ENCODE data around the gene DHRS11.
"Not testable (repeated sequence)": the region's sequence is repeated elsewhere in the genome, so short reads cannot be mapped to it uniquely, and the experiment has no call there.

DHRS11 gene

DNA sequence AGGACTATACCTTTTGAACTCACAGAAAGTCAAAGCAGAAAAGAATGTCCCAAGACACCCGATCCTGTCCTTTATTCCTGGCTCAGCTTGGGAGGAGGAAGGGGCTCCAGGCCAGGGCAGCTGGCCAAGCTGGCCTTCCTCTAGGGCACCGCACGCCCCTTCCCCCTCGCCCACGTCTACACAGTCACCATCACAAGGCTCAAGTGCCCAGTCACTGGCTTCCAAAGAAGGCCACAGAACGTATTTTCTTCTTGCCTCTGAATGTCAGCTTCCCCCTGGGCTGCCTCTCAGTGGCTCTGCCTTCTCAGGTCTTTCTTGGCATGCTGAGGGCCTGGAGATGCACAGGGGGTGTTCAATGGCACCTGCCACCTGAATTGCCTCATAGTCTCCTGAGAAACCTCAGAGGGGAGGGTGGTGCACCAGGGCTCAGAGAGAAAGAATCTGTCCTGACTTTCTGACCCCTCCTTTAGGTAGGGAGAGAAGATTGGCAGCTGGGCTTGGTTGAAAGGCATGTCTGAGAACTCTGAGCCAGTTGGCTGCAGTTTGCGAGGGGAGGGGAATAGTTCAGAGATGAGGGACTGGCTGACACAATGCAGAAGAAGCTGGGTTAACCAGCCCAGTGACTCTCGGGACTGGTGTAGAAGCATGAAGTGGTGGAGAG lies 2.1 kb downstream of the DHRS11 start:
- DNase-seq (ENCODE audit: low read depth): no peak

DNA sequence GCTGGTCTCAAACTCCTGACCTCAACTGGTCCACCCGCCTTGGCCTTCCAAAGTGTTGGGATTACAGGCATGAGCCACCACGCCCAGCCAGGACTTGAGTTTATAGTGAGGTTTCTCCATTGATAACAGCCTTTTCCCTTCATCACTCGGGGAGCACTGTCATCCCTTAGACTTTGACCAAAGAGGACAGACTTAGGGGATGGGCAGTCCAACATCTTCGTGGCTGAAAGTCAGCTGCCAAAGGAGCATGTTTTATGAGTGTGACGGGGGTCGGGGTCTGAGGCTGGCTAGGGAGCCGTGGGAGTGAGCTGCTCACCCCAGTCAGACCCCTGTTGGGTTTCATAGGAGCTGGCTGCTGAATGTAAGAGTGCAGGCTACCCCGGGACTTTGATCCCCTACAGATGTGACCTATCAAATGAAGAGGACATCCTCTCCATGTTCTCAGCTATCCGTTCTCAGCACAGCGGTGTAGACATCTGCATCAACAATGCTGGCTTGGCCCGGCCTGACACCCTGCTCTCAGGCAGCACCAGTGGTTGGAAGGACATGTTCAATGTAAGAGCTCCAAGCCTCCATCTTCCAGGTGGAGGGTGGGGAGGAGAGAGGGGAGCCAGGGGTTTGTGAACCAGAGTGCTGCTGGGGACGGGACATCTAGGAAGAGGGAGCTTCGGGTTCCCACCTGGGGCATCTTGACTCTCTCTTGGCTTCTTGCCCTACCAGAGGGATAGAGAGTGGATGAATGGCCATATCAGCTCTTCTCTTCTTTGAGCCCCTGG lies 3.1 kb downstream of the DHRS11 start:
- DNase-seq (ENCODE audit: low read depth): no peak

DNA sequence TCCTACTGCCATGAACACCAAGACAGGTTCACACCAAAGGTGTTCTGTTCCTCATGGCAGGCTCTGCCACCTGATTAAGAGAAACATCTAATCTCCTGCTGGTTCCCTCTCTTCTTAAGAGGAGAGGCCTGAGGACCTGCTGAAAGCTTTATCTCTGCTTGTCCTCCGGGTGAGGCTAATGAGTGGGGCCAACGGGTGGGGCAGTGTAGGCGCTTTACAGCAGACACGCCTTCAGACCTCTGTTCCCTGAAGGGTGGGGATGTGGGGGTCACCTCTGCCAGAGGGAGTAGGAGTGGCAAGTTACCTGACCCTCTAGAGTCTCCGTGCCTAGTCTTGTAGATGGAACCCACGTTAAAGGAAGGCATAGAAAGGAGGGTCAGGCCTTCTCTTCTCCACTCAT lies 5.5 kb downstream of the DHRS11 start:
- DNase-seq (ENCODE audit: low read depth): no peak

DNA sequence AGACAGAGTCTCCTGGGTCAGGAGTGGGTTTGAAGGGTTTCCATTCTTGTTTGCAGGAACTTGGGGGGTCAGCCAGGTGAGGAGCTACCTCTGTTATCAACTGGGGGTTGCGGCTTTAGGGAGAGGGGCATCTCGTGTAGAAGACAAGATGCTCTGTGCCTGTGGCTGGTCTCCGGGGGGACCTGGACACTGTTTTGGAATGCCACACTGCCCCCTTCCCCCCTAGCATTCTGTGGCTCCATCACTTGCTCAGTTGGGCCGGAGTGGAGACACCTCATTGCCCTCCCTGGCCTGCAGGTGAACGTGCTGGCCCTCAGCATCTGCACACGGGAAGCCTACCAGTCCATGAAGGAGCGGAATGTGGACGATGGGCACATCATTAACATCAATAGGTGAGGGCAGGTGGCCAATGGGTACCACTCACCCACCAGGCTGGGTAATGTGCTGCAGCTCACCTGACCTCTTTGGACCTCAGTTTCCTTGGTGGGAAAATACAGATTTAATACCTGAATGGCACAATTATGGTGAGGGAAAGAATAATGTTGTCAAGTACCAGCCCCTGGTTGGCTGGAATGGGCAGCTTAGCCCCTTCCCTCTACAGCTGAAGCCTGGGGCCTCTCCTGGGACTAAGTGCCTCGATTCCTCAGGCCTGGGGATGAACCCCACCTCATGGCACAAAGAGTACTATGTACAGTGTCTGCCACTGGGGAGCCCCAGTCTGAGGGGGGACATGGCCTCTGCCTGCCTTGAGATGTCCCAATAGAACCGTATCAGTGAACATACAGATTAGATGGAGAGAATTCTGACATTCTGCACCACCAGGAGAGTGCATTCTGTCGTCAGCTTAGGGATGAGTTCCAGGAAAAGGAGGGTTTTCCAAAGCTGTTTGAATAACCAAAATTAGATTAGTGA lies 6.4 kb downstream of the DHRS11 start:
- no peak for DNase-seq (ENCODE audit: low read depth)

DNA sequence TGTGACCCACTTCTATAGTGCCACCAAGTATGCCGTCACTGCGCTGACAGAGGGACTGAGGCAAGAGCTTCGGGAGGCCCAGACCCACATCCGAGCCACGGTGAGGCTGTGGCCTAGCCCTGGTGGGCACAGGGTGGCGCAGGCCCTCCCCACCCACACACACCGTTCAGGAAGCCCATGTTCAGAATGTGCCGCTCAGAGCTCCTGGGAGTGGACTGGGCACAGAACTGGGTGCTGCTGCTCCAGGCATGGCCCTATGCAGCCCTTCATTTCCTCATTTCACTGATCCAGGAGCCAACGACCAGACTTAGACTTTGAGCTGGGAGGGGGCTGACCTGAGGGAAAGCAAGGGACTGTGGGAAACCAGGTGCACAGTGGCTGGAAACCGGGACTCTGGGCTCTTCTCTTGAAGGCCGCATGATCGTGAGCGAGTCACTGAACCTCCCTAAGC lies 7.3 kb downstream of the DHRS11 start:
- DNase-seq (ENCODE audit: low read depth): no peak

DNA sequence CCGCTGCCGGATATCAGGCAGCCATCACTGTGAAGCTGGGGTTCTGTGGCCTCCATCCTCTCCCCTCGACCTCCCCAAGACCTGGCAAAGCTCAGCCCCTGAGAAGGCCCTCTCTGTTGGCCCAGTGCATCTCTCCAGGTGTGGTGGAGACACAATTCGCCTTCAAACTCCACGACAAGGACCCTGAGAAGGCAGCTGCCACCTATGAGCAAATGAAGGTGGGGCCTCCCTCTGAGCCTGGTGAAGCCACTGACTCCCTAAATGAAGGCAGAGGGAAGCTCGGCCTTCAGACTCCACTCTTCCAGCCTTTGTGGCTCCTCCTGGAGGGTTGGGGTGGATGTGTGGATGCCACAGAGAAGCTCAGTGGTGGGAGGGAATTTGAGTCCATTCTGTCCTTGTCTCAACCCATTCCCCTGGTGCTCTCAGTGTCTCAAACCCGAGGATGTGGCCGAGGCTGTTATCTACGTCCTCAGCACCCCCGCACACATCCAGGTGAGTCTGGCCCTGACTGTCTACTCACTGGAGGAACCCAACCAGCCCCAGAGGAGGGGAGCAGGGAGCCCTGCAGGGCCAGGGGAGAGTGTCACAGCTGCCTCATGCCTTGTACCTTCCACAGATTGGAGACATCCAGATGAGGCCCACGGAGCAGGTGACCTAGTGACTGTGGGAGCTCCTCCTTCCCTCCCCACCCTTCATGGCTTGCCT lies 8.0 kb downstream of the DHRS11 start:
- no peak for DNase-seq (ENCODE audit: low read depth)

DNA sequence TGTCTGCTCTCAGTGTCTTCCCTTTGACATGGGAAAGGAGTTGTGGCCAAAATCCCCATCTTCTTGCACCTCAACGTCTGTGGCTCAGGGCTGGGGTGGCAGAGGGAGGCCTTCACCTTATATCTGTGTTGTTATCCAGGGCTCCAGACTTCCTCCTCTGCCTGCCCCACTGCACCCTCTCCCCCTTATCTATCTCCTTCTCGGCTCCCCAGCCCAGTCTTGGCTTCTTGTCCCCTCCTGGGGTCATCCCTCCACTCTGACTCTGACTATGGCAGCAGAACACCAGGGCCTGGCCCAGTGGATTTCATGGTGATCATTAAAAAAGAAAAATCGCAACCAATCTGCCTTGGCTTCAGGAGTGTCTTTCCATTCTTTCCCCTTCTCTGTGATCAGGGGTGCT lies 8.8 kb downstream of the DHRS11 start:
- no peak for DNase-seq (ENCODE audit: low read depth)

DNA sequence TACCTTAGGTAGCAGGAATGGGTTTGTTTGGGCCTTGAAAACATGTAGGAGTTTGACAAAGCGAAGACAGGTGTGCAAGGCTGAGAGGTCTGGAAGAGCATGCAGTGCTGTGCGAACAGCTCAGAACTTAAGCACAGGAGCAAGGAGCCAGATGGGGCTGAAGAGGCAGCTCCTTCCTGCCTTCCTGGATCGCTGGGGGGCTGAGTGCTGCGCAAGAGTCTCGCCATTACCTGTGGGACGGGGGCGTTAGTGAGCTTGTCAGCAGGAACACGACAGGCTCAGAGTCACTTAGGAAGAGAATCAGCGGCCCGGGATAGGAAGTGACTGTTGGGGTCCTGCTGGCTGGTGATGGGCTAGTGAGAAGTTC lies 9.2 kb downstream of the DHRS11 start:
- DNase-seq (ENCODE audit: low read depth): no peak

DNA sequence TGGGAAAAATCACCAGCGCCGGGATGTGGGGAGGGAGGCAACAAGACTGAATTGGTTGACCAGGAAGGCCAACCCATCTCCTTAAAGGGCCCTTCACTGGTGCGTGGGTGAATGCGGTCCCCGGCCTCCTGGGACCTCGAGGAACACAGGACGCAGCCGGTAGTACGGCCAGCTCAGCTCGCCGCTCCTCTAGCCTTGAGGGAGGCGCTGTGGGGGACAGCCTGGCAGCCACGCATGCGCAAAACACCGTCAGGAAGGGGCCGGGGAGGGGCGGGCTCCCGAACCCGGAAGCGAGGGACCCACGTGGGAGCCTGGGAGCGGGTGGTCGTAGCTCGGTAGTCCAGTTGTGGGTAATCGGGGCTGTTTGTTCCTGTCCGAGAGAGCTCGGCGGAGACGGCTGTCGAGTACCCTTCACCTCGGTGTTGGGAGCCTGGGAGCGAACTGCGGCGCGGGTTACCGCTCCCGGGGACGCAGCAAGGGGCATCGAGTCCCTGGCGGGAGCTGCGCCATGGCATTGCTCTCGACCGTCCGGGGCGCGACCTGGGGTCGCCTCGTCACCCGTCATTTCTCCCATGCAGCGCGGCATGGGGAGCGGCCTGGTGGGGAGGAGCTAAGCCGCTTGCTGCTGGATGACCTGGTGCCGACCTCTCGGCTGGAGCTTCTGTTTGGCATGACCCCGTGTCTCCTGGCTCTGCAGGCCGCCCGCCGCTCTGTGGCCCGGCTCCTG lies 9.8 kb downstream of the DHRS11 start, which contains the start of gene MRM1:
Gene MRM1, plus strand, starts transcription at position 281 of the 727 bp plus-strand sequence. Its CDS starts 228 bp downstream, at position 509.
- DNase-seq (ENCODE audit: low read depth): peak; percentile 83

DNA sequence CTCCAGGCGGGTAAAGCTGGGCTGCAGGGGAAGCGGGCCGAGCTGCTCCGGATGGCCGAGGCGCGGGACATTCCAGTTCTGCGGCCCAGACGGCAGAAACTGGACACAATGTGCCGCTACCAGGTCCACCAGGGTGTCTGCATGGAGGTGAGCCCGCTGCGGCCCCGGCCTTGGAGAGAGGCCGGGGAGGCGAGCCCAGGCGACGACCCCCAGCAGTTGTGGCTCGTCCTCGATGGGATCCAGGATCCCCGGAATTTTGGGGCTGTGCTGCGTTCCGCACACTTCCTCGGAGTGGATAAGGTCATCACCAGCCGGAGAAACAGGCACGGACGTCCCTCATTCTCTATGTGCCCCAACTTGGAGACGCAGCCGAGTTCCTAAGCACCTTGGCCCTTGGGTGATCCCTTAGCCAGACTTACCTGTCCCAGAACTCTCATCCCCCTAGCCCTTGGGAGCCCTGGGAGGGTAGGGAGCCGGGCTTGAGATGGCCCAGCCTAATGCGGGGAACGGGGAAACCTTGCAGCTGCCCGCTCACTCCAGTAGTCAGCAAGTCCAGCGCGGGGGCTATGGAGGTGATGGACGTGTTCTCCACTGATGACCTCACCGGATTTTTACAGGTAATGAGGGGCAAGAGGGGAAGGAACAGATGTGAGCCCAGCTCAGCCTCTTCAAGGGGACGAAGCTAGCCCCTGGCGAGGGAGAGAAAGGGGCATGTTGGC lies 10.5 kb downstream of the DHRS11 start:
- DNase-seq (ENCODE audit: low read depth): no peak

DNA sequence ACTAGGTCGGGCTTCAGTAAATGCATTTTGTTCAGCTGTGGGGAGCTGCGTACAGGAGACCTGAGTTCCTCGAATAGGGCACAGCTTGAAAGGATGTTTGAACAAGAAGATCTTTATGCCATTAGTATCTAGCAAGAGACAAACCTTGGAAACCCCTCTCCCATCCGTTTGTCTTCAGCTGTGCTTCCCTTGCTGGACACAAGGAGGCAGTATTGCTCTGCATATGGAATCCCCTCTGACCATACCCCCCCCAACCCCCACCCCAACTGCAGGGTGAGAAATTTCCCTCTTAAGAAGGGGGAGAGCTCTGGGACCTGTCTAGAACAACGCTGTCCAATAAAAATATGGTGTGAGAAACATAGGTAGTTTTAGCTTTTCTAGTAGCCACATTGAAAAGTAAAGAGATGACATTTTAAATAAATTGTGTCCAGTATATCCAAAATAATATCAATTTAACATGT lies 11.3 kb downstream of the DHRS11 start:
- peak; percentile 48 for DNase-seq (ENCODE audit: low read depth)

DNA sequence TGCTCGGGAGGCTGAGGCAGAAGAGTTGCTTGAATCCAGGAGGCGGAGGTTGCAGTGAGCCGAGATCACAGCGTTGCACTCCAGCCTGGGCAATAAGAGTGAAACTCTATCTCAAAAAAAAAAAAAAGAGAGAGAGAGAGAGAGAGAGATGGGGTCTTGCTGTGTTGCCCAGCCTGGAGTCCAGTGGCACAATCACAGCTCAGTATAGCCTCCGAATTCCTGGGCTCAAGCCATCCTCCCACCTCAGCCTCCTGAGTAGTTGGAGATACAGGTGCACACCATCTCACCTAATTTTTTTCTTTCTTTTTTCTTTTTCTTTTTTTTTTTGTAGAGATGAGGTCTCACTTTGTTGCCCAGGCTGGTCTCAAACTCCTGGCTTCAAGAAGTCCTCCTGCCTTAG lies 13.3 kb downstream of the DHRS11 start:
- DNase-seq (ENCODE audit: low read depth): not testable (repeated sequence)

DNA sequence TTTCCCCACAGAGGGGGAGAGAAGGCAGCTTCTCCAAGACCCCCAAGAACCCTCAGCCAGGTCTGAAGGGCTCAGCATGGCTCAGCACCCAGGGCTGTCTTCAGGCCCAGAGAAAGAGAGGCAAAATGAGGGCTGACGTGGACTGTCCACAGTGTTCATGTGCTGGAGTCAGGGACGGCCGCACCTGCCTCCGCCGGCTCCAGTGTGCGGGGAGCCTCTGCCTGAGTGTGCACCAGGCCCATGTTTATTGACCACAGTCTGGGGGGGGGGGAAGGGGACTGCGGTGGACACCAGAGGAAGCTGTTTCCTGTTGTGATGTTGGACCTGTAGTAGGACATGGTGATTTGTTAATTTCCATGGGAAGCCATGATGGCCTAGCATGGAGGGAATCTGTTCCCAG lies 16.6 kb downstream of the DHRS11 start:
- no peak for DNase-seq (ENCODE audit: low read depth)

DNA sequence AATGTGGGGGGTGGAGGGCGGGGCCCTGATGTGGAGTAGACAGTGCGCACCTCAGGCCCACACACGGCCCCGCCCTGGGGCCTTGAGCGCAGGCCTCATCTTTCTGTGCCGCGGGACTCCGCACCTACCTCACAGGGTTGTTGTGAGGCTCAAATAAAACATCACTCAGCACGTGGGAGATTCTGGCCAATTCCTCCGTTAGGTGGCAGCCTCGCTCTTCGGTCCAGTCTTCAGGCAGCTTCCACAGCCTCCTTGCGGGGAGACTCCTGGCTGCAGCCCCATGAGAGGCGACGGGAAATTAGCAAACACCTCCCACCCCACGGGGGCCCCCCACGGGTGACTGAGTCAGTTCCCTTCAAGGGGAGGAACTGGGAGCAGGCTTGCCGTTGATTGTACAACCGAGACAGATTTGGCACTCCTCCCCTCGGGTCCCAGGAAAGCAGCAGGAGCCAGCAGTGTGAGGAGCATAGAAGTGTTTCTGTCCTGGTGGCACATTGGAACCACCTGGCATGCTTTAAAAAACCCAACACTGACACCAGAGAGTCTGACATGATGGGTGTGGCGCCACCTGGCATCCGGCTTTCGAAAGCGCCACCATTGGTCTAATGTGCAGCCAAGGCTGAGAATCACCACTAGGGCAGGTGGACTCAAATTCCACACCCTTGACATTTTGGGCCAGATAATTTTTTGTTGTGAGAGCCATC lies 17.3 kb downstream of the DHRS11 start:
- no peak for DNase-seq (ENCODE audit: low read depth)

DNA sequence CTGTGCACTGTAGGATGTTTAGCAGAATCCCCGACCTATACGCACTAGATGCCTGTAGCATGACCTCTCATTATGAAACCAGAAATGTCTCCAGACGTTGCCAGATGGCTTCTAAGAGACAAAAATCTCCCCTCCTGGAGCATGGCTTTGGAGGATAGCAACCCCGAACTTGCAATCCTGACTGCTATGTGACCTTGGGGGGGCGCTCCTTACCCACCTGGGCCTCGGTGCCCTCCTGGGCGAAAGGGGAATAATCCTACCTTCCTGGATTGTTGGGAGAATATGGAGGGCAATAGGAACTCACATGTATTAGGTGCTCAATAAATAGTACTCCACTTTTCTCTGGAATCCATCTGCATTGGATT lies 17.8 kb downstream of the DHRS11 start:
- DNase-seq (ENCODE audit: low read depth): no peak

DNA sequence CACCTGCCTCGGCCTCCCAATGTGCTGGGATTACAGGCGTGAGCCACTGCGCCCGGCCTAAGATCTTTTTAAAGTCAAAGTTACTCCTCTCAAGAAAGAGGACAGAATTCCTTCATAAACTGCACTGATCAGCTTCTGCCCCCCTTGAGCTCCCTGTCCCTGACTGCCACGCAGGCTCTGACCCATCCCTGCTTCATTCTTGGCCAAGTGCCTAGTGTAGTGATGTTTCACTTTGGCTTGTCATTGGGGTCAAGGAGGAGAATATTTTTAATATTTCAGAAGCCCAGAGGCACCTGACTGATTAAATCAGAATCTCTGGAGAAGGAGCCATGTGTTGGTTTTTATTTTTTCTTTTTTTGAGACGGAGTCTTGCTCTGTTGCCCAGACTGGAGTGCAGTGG lies 18.8 kb downstream of the DHRS11 start:
- no peak for DNase-seq (ENCODE audit: low read depth)

DNA sequence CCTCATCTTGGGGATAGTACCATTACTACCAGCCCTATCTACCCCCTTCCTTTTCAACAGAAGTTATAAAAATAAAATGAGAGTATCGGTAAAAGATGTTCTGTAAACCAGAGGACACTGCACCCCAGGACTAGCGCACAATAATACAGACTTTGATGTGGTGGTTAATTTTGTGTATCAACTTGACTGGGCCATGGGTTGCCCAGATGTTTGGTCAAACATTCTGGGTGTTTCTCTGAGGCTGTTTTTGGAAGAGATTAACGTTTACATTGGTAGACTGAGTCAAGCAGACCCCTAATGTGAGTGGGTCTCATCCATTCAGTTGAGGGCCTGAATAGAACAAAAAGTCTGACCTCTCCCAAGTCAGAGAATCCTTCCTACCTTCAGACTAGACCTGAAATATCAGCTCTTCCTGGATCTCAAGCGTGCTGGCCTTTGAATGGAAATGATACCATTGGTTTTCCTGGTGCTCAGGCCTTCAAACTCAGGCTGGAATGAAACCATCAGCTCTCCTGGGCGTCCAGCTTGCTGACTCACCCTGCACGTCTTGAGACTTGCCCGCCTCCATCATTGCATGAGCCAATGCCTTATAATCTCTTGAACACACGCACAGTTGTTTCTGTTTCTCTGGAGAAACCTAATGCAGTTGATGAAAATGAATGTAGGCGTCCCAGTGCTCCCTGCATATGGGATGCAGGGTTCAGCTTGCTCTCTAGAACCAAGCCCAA lies 19.8 kb downstream of the DHRS11 start:
- DNase-seq (ENCODE audit: low read depth): no peak

DNA sequence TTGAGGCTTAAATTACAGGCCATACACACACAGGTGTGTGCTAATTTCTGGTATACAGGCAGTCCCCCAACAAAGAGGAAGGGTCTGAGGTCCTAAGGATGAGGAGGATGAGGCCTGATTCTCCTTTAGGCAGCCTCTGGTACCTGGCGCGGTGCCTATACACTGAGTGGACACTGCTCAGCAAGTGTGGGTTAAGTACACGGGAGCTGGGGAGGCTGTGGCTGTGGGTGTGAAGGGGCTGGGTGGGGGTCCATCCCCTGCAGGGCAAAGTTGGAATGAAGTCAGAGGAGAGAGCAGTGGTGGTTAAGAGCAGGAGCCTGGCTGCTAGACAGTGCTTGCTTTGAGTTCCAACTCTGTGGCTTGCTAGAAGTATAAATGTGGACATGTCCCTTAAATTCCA lies 20.6 kb downstream of the DHRS11 start:
- no peak for DNase-seq (ENCODE audit: low read depth)

DNA sequence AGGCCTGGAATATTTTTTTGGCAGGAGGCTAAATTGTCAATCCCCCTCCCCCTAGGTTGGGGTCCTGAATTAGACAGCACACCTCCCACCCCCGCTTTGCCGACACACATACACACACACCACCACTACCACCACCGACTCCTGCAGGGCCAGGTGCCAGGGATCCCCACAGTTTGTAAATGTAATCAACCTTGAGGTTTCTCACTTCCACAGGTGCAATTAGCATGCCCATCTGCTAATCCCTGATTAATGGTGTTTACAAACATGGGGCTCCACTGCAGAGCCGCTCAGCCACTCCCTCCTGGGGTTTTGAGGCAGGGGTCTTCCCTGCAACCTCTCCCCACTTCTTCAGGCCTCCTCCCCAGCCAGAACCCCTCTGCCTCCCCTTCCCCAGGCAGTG lies 21.5 kb downstream of the DHRS11 start:
- DNase-seq (ENCODE audit: low read depth): no peak

Data from T-helper 22 cell (primary cell).